Head of caudate nucleus (tissue), 42 donors: ENCODE results near the gene MCM6.
"Not testable (repeated sequence)": the region's sequence is repeated elsewhere in the genome, so short reads cannot be mapped to it uniquely, and the experiment has no call there.

Experiments
- DNase-seq, 42 donors: peaks; one replicate each; pipeline versions ENCODE4 v3.0.0 to v3.0.0-alpha.2; 2020 to 2021; ENCODE audit warnings: mixed read lengths in 7 of 42
- intact Hi-C: fragments of 100-400 bp; cut with DNase I; formaldehyde crosslinking; loops from one replicate; pipeline ENCODE4 v1.15.0; 2022

The MCM6 gene

GRCh38 chr2:135797497-135798274 is 78.6 kb downstream of the MCM6 start:
- intact Hi-C loops = no loop called here
- peak; percentile 36 to 87 (median 72) for DNase-seq

DNA sequence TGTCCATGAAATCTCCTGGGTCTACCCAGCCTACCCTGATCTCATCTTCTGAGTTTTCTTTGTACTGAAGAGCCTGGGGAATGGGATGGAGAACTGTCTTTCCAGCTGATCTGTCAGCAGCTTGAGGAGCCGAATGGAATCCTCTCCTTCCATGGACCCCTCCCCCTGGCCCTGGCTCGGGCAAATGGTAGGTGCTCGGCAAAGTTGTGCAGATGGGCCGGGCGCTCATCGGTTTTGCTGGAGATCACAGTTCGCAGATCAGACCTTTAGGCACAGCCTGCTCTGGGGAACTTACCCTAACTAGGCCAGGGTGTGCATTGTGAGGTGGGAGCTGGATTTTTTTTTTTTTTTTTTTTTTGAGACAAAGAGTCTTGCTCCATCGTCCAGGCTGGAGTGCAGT is 79.6 kb downstream of the MCM6 start:
- intact Hi-C loops = no loop called here
- peak in 1 of 42 donors; percentile 9 for DNase-seq

- intact Hi-C loops = not testable (repeated sequence)
- DNase-seq = peak in 1 of 42 donors; percentile 13
Observed at GRCh38 chr2:135795641-135796040, 80.6 kb downstream of the MCM6 start.

GRCh38 chr2:135792401-135793150 is 83.7 kb downstream of the MCM6 start:
- peak in 1 of 42 donors; percentile 32 for DNase-seq
- intact Hi-C loops = no loop called here

DNA sequence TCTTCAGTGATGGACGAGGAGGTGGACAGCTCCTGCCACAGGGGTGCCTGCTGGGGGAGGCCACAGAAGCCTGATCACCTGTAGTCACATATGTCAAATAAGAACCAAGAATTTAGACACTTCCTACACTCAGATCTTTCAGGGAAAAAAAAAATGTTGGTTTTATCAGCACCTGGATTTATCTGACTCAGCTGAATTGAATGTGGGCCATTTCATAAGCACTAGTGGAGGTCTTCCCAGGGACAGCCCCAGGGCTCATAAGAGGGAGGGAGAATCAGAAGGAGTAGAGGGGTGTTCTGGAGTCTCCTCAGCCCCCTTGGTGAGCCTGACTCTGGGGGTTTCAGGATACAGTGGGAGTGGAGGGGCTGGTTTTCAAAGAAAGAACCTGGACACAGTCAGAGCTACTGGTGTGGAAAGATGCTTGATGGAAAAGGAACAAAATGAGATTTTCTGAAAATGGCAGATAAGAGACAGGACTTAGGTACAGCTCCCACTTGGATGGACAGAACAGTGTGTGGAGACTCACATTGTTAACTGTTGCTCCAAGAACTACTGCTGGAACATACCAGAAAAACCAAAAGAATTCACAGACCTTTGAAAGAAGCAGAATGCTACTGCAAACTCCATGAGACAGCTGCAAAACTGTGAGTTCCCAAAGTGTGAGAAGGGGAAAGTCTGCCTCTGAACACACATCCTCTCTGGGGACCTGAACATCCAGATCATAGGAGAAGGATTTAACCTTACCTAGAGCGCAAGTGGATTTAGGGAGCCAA is 84.6 kb downstream of the MCM6 start:
- intact Hi-C loops = no loop called here
- DNase-seq = peak in 1 of 42 donors; percentile 31

DNA sequence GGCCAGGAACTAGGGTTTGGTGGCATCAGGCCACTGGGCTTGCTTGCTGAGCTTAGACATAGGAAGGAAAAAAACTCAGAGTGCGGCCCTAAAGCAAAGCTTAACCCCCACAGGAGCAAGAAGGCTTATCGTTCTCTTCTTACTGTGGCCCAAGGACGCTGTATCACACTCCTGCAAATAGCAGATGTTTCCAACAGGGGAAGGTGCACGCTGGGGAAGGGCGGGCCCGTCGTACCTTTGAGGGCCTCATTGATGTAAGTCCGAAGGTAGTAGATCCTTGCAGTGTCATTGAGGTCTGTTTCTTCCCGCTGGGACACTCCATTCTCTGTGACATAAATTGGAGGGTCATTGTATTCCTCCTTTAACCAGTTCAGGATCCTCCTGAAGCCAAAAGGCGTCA is 85.8 kb downstream of the MCM6 start:
- intact Hi-C loops = no loop called here
- peak in 1 of 42 donors; percentile 24 for DNase-seq
